Ishikawa (cell line): Measurements from ENCODE around the gene SLC41A1.

Source experiments
- CEBPB ChIP-seq: IDR thresholded peaks from 2 replicates; pipeline ENCODE4 v1.6.1; 2012
- CREB1 ChIP-seq: IDR thresholded peaks from 2 replicates; pipeline ENCODE4 v1.6.1; 2012; ENCODE audit warnings: low read depth
- EGR1 ChIP-seq: IDR thresholded peaks from 2 replicates; pipeline ENCODE4 v1.6.1; 2012
- EP300 ChIP-seq: IDR thresholded peaks from 2 replicates; pipeline ENCODE4 v1.6.1; 2012; ENCODE audit warnings: borderline replicate concordance
- FOXM1 ChIP-seq: IDR thresholded peaks from 2 replicates; pipeline ENCODE4 v1.6.1; 2012; ENCODE audit warnings: low read depth, borderline replicate concordance
- NFIC ChIP-seq: IDR thresholded peaks from 2 replicates; pipeline ENCODE4 v1.6.1; 2012
- RAD21 ChIP-seq: IDR thresholded peaks from 2 replicates; pipeline ENCODE4 v1.6.1; 2012; ENCODE audit warnings: low read depth
- REST ChIP-seq: IDR thresholded peaks from 2 replicates; pipeline ENCODE4 v1.6.1; 2012; ENCODE audit warnings: low read depth, mild to moderate bottlenecking
- TAF1 ChIP-seq: IDR thresholded peaks from 2 replicates; pipeline ENCODE4 v1.6.1; 2012; ENCODE audit warnings: low read depth, mild to moderate bottlenecking
- TCF12 ChIP-seq: IDR thresholded peaks from 2 replicates; pipeline ENCODE4 v1.6.1; 2012; ENCODE audit warnings: low read depth
- TEAD4 ChIP-seq: IDR thresholded peaks from 2 replicates; pipeline ENCODE4 v1.6.1; 2012
- YY1 ChIP-seq: IDR thresholded peaks from 2 replicates; pipeline ENCODE4 v1.6.1; 2012; ENCODE audit warnings: low read depth
- ZBTB7A ChIP-seq: IDR thresholded peaks from 2 replicates; pipeline ENCODE4 v1.6.1; 2012; ENCODE audit warnings: low read depth
- TF ChIP-seq, protein P1 (sequence below): IDR thresholded peaks from 2 replicates; pipeline ENCODE4 v1.6.1; 2012
- TF ChIP-seq, protein P2 (sequence below): IDR thresholded peaks from 2 replicates; pipeline ENCODE4 v1.6.1; 2012

SLC41A1 gene

GRCh38 chr1:205842229-205842628 is 29.2 kb upstream of the SLC41A1 start:
- TF ChIP-seq, protein P1, sequence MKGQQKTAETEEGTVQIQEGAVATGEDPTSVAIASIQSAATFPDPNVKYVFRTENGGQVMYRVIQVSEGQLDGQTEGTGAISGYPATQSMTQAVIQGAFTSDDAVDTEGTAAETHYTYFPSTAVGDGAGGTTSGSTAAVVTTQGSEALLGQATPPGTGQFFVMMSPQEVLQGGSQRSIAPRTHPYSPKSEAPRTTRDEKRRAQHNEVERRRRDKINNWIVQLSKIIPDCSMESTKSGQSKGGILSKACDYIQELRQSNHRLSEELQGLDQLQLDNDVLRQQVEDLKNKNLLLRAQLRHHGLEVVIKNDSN = no peak
- TF ChIP-seq REST = no peak
- no peak for TF ChIP-seq TAF1
- TF ChIP-seq TCF12 = no peak

GRCh38 chr1:205840146-205840923 is 27.3 kb upstream of the SLC41A1 start:
- TF ChIP-seq, protein P1 = no peak
- TF ChIP-seq REST (no peak), ZBTB7A (no peak), EGR1 (no peak), CEBPB (no peak), CREB1 (no peak), RAD21 (no peak), TEAD4 (no peak), FOXM1 (no peak), TCF12 (no peak), TAF1 (no peak), NFIC (no peak), EP300 (no peak), YY1 (no peak)
- TF ChIP-seq, protein P2, sequence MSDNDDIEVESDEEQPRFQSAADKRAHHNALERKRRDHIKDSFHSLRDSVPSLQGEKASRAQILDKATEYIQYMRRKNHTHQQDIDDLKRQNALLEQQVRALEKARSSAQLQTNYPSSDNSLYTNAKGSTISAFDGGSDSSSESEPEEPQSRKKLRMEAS = no peak

DNA sequence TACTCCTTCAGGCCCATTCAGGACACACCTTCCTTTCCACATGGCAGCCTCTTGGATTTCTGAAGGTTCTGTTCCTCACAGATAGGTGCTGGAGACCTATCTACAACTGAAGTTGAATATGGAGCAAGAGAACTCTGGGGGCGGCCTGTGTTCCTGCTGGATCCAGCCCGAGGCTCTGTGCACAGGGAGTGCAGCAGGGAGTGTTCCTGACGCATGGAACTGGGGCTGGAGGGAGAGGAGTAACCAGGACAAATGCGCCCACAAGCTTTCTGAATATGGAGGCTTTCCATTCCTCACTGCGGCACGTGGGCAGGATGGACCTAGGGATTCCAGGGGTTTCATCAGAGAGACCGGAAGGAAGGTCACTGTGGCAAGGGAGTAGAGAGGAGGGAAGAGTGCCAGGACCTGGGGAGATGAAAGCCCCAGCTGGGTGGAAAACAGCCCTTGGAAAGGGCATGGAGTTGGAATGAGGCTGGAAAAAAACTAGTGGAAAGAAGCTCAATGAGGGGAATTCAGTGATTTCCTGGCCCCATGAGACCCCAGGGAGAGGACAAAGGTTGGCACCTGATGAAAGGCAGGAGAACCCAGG is 24.5 kb upstream of the SLC41A1 start:
- TF ChIP-seq CEBPB = no peak
- TF ChIP-seq TCF12 = no peak
- no peak for TF ChIP-seq NFIC
- TF ChIP-seq CREB1 = no peak
- TF ChIP-seq, protein P2 = no peak
- TF ChIP-seq ZBTB7A = no peak
- TF ChIP-seq YY1 = no peak

DNA sequence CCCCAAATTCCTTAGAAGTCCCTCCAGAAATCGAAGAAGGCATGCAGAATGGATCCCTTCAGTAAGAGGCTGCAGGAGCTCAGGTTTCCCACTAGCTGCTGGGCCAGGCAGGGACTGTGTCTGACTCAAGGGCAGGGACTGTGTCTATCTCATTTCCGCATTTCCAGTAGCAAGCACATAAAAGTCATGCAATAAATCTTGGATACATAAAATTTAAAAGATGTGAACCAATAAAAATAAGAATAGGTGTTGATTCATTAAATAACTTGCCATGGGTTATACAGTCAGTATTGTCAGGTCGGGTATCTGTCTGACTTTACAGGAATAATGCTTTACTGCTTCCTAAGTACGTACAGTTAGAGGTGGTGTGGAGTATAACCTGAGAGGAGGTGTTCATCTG is 21.8 kb upstream of the SLC41A1 start:
- TF ChIP-seq TAF1 (no peak), NFIC (no peak), CEBPB (no peak), ZBTB7A (no peak)

GRCh38 chr1:205832326-205832751 is 19.3 kb upstream of the SLC41A1 start:
- TF ChIP-seq NFIC = no peak
- TF ChIP-seq CREB1 = no peak
- no peak for TF ChIP-seq EP300
- no peak for TF ChIP-seq EGR1
- no peak for TF ChIP-seq TEAD4
- TF ChIP-seq, protein P1 = no peak
- no peak for TF ChIP-seq TCF12
- TF ChIP-seq REST = no peak
- no peak for TF ChIP-seq RAD21
- no peak for TF ChIP-seq TAF1
- TF ChIP-seq ZBTB7A = no peak
- TF ChIP-seq YY1 = no peak
- no peak for TF ChIP-seq FOXM1
- TF ChIP-seq, protein P2 = no peak
- no peak for TF ChIP-seq CEBPB
